SK-N-MC (cell line): ENCODE data around the gene ACADSB.

Experiments
- DNase-seq: peaks from one replicate; pipeline ENCODE4 v3.0.0-alpha.2; 2011; ENCODE audit warnings: low read depth, low spot score
- H3K27ac ChIP-seq: fragments of 200-600 bp; sonication (generic); 2 replicates; pipeline ENCODE4 v1.5.1; 2016; ENCODE audit warnings: mixed run types
- H3K36me3 ChIP-seq: fragments of 200-600 bp; sonication (generic); 2 replicates; pipeline ENCODE4 v1.6.1; 2017; ENCODE audit warnings: antibody characterized with exemption, low read length, mixed read lengths; ENCODE audit not compliant: insufficient read depth
- H3K4me3 ChIP-seq: fragments of 200-600 bp; sonication (generic); 2 replicates; pipeline ENCODE4 v1.5.1; 2016
- H3K9ac ChIP-seq: fragments of 200-600 bp; sonication (generic); 2 replicates; pipeline ENCODE4 v1.8.0; 2017; ENCODE audit warnings: mixed run types, mixed read lengths; ENCODE audit not compliant: insufficient read length
- H3K9me3 ChIP-seq: fragments of 200-600 bp; sonication (generic); 2 replicates; pipeline ENCODE4 v1.6.1; 2017; ENCODE audit warnings: low read depth, mild to moderate bottlenecking, antibody characterized with exemption, low read length, moderate library complexity, mixed read lengths
- EZH2 ChIP-seq: fragments of 200-600 bp; sonication (generic); IDR thresholded peaks from one replicate; pipeline ENCODE4 v1.6.1; 2017; ENCODE audit warnings: antibody characterized with exemption
- FOXP2 ChIP-seq: optimal IDR thresholded peaks from 2 replicates; pipeline ENCODE3; 2011; ENCODE audit warnings: mild to moderate bottlenecking, moderate library complexity; ENCODE audit not compliant: insufficient read depth; ENCODE audit errors: extremely low read length, control extremely low read depth
- POLR2AphosphoS5 ChIP-seq: IDR thresholded peaks from 2 replicates; pipeline ENCODE4 v1.6.1; 2012; ENCODE audit warnings: mild to moderate bottlenecking, low read depth, low read length, borderline replicate concordance

Gene ACADSB

DNA sequence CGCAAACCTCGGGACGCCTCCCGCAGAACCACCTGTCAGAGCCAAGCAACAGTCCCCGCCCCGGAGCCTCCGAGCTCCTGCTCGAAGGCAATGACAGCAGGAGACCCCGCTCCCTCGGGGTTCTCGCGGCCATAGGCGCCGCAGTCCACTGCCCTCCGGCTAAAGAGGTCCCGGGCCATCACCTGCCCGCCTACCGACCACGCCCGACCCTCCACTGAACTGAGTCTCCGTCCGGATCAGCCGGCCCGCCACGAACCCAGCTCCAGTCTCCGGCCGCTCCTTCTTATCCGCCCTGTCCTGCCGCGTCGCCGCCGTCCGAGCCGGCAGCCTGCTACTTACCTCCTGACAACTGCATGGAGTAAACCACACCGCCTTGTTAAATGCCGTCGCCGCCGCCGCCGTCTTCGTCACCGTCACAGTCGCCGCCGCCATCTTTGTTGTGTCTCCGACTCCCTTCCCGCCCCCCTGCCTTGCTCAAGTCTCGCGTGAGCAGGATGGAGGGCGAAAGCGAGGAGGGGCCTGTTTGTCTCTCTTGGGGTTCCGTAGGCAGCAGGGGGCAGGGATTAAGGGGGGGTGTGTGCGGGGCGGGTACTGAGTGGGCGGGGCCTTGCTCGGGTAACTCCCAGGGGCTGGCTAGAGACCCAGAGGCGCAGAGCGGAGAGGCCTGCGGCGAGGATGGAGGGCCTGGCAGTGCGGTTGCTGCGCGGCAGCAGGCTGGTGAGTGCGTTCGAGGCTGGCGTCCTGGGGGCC, at the start of gene ACADSB, which contains the start of gene IKZF5:
Gene ACADSB, plus strand, starts transcription at position 652 of the 750 bp plus-strand sequence. Its CDS starts 24 bp downstream, at position 676.
Gene IKZF5, minus strand, starts transcription at position 441 of the 750 bp plus-strand sequence. CDS start 10,170 bp downstream, outside the sequence.
- peak; percentile 63 for DNase-seq
- Histone ChIP-seq H3K27ac (no peak within 1 kb of the TSS), H3K9ac (peak within 1 kb of the TSS; percentile 88)

GRCh38 chr10:122962405-122962804, 46.4 kb upstream of the ACADSB start:
- no peaks in the 10 kb centered on the region for H3K9me3 ChIP-seq
- DNase-seq, result no peak
- no peak overlapping the region for H3K9ac ChIP-seq
- no peak overlapping the region for H3K27ac ChIP-seq
- TF ChIP-seq EZH2 (no peak), POLR2AphosphoS5 (no peak), FOXP2 (no peak)
- H3K4me3 ChIP-seq, result no peak overlapping the region
- no peaks in the 10 kb centered on the region for H3K36me3 ChIP-seq

More for the DNA sequence above, at the start of gene ACADSB, which contains the start of gene IKZF5:
- Histone ChIP-seq H3K9me3 (no peaks in the 10 kb centered on the region), H3K36me3 (no peaks in the 10 kb centered on the region), H3K4me3 (peak within 1 kb of the TSS; percentile 86)
- TF ChIP-seq POLR2AphosphoS5 (peak; percentile 79), FOXP2 (peak; percentile 67), EZH2 (no peak)

GRCh38 chr10:122966879-122967278, 41.9 kb upstream of the ACADSB start:
- H3K4me3 ChIP-seq, result no peak overlapping the region
- no peaks in the 10 kb centered on the region for H3K36me3 ChIP-seq
- H3K27ac ChIP-seq, result no peak overlapping the region
- no peak overlapping the region for H3K9ac ChIP-seq
- TF ChIP-seq FOXP2 (no peak), POLR2AphosphoS5 (no peak), EZH2 (no peak)
- no peaks in the 10 kb centered on the region for H3K9me3 ChIP-seq
- DNase-seq, result no peak

DNA sequence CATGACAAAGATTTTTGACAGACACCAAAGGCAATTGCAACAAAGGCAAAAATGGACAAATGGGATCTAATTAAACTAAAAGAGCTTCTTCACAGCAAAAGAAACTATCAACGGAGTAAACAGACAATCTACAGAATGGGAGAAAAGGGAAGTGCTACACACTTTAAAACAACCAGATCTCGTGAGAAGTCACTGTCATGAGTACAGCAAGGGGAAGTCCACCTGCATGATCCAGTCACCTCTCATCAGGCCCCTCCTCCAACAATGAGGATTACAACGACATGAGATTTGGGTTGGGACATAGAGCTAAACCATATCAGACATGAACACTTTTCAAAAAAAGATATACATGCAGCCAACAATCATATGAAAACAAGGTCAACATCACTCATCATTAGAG, 40.1 kb upstream of the ACADSB start:
- DNase-seq, result no peak
- H3K27ac ChIP-seq, result no peak overlapping the region
- H3K9ac ChIP-seq, result no peak overlapping the region
- TF ChIP-seq FOXP2, result no peak
- TF ChIP-seq EZH2, result no peak
- no peak for TF ChIP-seq POLR2AphosphoS5
- H3K36me3 ChIP-seq, result no peaks in the 10 kb centered on the region
- no peak overlapping the region for H3K4me3 ChIP-seq
- no peaks in the 10 kb centered on the region for H3K9me3 ChIP-seq

DNA sequence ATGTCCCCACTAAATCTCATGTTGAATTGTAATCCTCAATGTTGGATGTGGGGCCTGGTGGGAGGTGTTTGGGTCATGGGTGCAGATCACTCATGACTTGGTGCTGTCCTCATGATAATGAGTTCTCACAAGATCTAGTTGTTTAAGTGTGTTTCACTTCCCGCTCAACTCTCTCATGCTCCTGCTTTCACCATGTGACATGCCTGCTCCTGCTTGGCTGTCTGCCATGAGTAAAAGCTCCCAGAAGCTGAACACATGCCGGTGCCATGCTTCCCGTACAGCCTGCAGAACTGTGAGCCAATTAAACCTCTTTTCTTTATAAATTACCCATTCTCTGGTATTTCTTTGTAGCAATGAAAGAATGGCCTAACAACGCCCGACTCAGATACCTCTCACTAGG, 34.8 kb upstream of the ACADSB start:
- no peak overlapping the region for H3K4me3 ChIP-seq
- TF ChIP-seq EZH2 (no peak), POLR2AphosphoS5 (no peak), FOXP2 (no peak)
- no peak for DNase-seq

DNA sequence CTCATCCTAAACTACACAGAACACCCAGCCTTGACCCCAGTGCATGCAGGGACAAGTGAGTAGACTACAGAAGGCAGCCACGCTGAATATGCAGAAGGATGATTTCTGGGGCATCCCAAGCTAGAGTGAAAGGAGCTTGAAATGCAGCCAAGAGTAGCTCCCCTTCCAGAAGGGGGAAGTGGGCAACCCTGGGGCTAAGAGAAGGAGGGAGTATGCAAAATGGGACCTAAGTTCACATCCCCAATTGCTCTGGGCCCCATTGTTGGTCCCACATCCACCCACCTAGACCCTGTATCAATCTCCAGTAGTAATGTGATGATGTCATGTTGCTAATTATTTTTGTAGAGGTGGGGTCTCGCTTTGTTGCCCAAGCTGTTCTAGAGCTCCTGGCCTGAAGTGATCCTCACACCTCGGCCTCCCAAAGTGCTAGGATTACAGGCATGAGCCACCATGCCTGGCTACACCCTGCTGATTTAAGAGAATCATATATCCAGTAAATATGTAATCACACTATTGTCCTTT, 34.2 kb upstream of the ACADSB start:
- TF ChIP-seq FOXP2 (no peak), EZH2 (no peak), POLR2AphosphoS5 (no peak)
- no peak overlapping the region for H3K9ac ChIP-seq
- H3K27ac ChIP-seq, result no peak overlapping the region
- DNase-seq, result no peak
- no peak overlapping the region for H3K4me3 ChIP-seq
- no peaks in the 10 kb centered on the region for H3K36me3 ChIP-seq
- no peaks in the 10 kb centered on the region for H3K9me3 ChIP-seq

More for the DNA sequence above, 34.8 kb upstream of the ACADSB start:
- H3K36me3 ChIP-seq, result no peaks in the 10 kb centered on the region
- no peak overlapping the region for H3K9ac ChIP-seq
- no peak overlapping the region for H3K27ac ChIP-seq
- H3K9me3 ChIP-seq, result no peaks in the 10 kb centered on the region

- peak within 1 kb of the TSS; percentile 80 for H3K9ac ChIP-seq
- H3K4me3 ChIP-seq, result peak within 1 kb of the TSS; percentile 79
- no peaks in the 10 kb centered on the region for H3K9me3 ChIP-seq
- no peak for DNase-seq
- H3K27ac ChIP-seq, result peak within 1 kb of the TSS; percentile 74; the same call in 1 of the 2 replicates
- H3K36me3 ChIP-seq, result no peaks in the 10 kb centered on the region; the same call in 1 of the 2 replicates
- TF ChIP-seq FOXP2 (no peak), POLR2AphosphoS5 (peak; percentile 55; the same call in 1 of the 2 replicates)
These were observed 28.4 kb upstream of the ACADSB start, which contains the start of gene PSTK for GRCh38 chr10:122980209-122981065. Gene PSTK, plus strand, starts transcription at chr10:122980401. Its CDS starts 79 bp downstream, at chr10:122980480.
